Ascending aorta (tissue), 2 donors: Measurements from ENCODE around the gene PDGFC. TPM values are rescaled to one million over a fixed set of nuclear protein-coding genes. Genes with fewer than 3 reads are reported as not detected.

Source experiments
- DNase-seq, 2 donors: peaks; one replicate each; pipeline ENCODE4 v3.0.0-alpha.2; 2019; ENCODE audit warnings: low spot score in 2 of 2
- H3K27ac ChIP-seq, 2 donors: fragments of 200-600 bp; sonication (generic); one replicate each; pipeline ENCODE4 v1.5.1; 2016 to 2017; ENCODE audit warnings: mild to moderate bottlenecking in 1 of 2
- H3K27me3 ChIP-seq: fragments of 200-600 bp; sonication (generic); one replicate; pipeline ENCODE4 v1.5.1; 2017
- H3K36me3 ChIP-seq, 2 donors: fragments of 200-600 bp; sonication (generic); one replicate each; pipeline ENCODE4 v1.5.1; 2016
- H3K4me1 ChIP-seq, 2 donors: fragments of 200-600 bp; sonication (generic); one replicate each; pipeline ENCODE4 v1.5.1; 2016 to 2017; ENCODE audit warnings: mild to moderate bottlenecking in 1 of 2
- H3K4me3 ChIP-seq, 2 donors: fragments of 200-600 bp; sonication (generic); one replicate each; pipeline ENCODE4 v1.5.1; 2016 to 2017; ENCODE audit warnings: mild to moderate bottlenecking in 1 of 2
- H3K9me3 ChIP-seq, 2 donors: fragments of 200-600 bp; sonication (generic); one replicate each; pipeline ENCODE4 v1.5.1; 2016
- CTCF ChIP-seq, 3 experiments: fragments of 200-600 bp in 2 of 3; fragments of 450-650 bp in 1 of 3; sonication (generic) in 2 of 3; IDR thresholded peaks; one replicate each; pipeline ENCODE4 v1.5.1; 2016 to 2019; ENCODE audit warnings: antibody characterized with exemption in 3 of 3, mild to moderate bottlenecking in 1 of 3, moderate library complexity in 1 of 3
- intact Hi-C: fragments of 100-400 bp; cut with DNase I; formaldehyde crosslinking; loops from one replicate; pipeline ENCODE4 v1.15.1; 2023
- total RNA-seq: library from RNA; depleted of rRNA; stranded (reverse); fragments of >200 nt; gene quantifications from one replicate; pipeline ENCODE4 v1.1.0, GENCODE V29; 2016

Gene PDGFC
- total RNA-seq, 1 donor from 2014 or later = 21.0 TPM

GRCh38 chr4:156798438-156798837, 173.2 kb downstream of the PDGFC start:
- H3K4me3 ChIP-seq = no peak overlapping the region
- no peak for DNase-seq
- no peak for TF ChIP-seq CTCF (IDR thresholded peaks at IDR 0.05)
- H3K4me1 ChIP-seq = peaks cover 2 to 13% of the 10 kb centered on the region in 2 donors
- intact Hi-C loops = no loop called here
- no peaks in the 10 kb centered on the region for H3K9me3 ChIP-seq
- no peak overlapping the region for H3K27ac ChIP-seq
- no peaks in the 10 kb centered on the region for H3K27me3 ChIP-seq
- no peaks in the 10 kb centered on the region for H3K36me3 ChIP-seq

DNA sequence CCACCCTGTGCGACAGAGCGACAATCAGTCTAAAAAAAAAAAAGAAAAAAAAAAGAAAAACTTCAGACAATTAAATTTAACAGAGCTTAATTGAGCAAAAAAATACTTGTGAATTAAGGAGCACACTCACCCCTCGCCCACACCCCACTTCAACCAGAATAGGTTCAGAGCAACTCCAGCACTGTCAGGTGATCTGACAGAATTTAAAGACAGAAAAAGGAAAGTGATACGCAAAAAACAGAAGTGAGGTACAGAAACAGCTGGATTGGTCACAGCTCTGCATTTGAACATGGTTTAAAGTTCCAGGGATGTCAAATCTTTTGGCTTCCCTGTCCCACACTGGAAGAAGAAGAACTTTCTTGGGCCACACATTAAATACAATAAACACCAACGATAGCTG, 174.4 kb downstream of the PDGFC start:
- intact Hi-C loops = no loop called here
- Histone ChIP-seq H3K27me3 (no peaks in the 10 kb centered on the region), H3K27ac (no peak overlapping the region), H3K36me3 (no peaks in the 10 kb centered on the region), H3K4me3 (no peak overlapping the region), H3K4me1 (peaks cover 2 to 13% of the 10 kb centered on the region in 2 donors), H3K9me3 (no peaks in the 10 kb centered on the region)
- TF ChIP-seq CTCF (IDR thresholded peaks at IDR 0.05) = no peak
- DNase-seq = no peak

DNA sequence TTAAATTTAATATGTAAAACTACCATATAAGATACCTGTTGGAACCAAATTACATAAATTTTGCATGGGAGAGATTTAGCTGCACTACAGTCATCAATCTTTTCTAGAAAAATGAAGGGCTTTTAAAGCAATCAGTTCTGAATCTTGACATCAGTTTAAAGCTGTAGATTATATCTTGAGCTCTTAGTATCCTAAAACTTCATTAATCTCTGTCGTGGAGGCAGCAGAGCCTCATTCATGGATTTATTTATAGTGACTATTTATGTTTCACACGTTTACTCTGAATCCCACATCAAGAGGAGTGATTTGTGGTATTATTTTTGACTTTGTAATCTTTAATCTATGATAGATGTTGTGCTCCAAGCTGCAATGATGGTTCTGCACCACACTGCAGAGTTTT, 175.9 kb downstream of the PDGFC start:
- no peak for TF ChIP-seq CTCF (IDR thresholded peaks at IDR 0.05)
- H3K9me3 ChIP-seq = no peaks in the 10 kb centered on the region
- no peak overlapping the region for H3K27ac ChIP-seq
- peaks cover 2 to 18% of the 10 kb centered on the region in 2 donors for H3K4me1 ChIP-seq
- intact Hi-C loops = no loop called here
- no peak overlapping the region for H3K4me3 ChIP-seq
- H3K27me3 ChIP-seq = no peaks in the 10 kb centered on the region
- no peak for DNase-seq
- H3K36me3 ChIP-seq = no peaks in the 10 kb centered on the region

DNA sequence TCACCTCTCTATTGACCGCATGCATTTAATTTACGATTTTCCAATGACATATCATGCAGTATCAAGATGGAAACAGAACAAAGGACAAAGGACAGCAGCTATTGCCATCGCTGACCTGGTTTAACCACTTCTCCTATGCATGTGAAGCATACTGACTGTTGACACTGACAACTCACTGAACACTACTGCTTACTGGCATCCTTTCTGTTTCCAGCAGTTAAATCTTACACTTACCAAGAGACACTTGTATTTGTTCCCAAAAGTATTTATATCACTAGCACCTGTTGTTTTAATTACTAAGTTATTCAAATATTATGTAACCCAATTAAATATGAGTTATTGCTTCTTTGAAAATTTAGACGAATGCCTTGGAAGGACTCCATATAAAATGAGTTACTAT, 176.7 kb downstream of the PDGFC start:
- no peak for DNase-seq
- no peaks in the 10 kb centered on the region for H3K36me3 ChIP-seq
- H3K27me3 ChIP-seq = no peaks in the 10 kb centered on the region
- no peak overlapping the region for H3K4me3 ChIP-seq
- no peak for TF ChIP-seq CTCF (IDR thresholded peaks at IDR 0.05)
- H3K4me1 ChIP-seq = peaks cover 2 to 21% of the 10 kb centered on the region in 2 donors
- H3K9me3 ChIP-seq = no peaks in the 10 kb centered on the region
- intact Hi-C loops = no loop called here
- H3K27ac ChIP-seq = no peak overlapping the region

DNA sequence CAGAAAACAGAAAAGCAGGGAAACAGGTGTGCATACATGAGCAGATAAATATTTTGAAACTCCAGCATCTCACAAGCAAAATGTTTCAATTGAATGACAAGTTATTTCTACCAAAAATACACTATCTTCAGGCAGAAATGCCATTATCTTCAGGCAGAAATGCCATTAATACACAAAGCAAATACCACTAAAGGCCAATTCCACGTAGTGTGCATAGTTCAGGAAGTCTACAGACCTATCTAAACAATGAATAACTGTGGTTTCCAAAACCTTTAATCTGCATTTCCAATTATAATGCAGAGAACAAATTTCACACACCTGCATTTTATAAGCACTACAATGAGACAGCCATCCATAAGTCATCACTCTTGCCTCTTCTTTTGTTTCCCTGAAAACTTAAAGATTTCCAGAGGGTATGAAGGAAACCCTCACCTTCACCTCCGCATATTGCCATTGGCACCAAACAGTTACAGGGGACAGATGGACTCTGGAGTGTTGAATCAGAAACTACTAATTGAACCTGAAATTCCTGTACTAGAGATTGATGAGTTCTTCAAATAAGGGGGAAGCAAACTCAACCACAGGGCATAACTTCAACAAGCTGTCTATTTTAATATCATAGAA, 179.0 kb downstream of the PDGFC start:
- DNase-seq = no peak
- H3K9me3 ChIP-seq = no peaks in the 10 kb centered on the region
- TF ChIP-seq CTCF (IDR thresholded peaks at IDR 0.05) = no peak
- no peak overlapping the region for H3K4me3 ChIP-seq
- no peak overlapping the region for H3K27ac ChIP-seq
- H3K27me3 ChIP-seq = no peaks in the 10 kb centered on the region
- peaks cover 2 to 17% of the 10 kb centered on the region in 2 donors for H3K4me1 ChIP-seq
- no peaks in the 10 kb centered on the region for H3K36me3 ChIP-seq
- intact Hi-C loops = no loop called here

- no peak for TF ChIP-seq CTCF (IDR thresholded peaks at IDR 0.05)
- Histone ChIP-seq H3K36me3 (no peaks in the 10 kb centered on the region), H3K4me1 (peaks cover 2 to 17% of the 10 kb centered on the region in 2 donors), H3K9me3 (no peaks in the 10 kb centered on the region), H3K27ac (no peak overlapping the region), H3K4me3 (no peak overlapping the region), H3K27me3 (no peaks in the 10 kb centered on the region)
- DNase-seq = no peak
- intact Hi-C loops = no loop called here
Observed at GRCh38 chr4:156790866-156791265, 180.7 kb downstream of the PDGFC start.
